Brain microvascular endothelial cell (primary cell): ENCODE results near the gene CCDC54.

Source experiments
- DNase-seq: peaks from one replicate; pipeline ENCODE4 v3.0.0-alpha.2; 2020
- H3K27ac ChIP-seq: fragments of 250-450 bp; sonication (Bioruptor Pico); 2 replicates; pipeline ENCODE4 v1.5.1; 2020; ENCODE audit warnings: mild to moderate bottlenecking, moderate library complexity
- H3K27me3 ChIP-seq: fragments of 250-450 bp; sonication (Bioruptor Pico); replicated peaks from 2 replicates; pipeline ENCODE4 v1.5.1; 2020; ENCODE audit warnings: mild to moderate bottlenecking
- H3K36me3 ChIP-seq: fragments of 250-450 bp; sonication (Bioruptor Pico); replicated peaks from 2 replicates; pipeline ENCODE4 v1.5.1; 2020; ENCODE audit warnings: mild to moderate bottlenecking
- H3K4me3 ChIP-seq: 2 replicates; pipeline ENCODE4 v1.5.1; 2011; ENCODE audit warnings: low read depth, mild to moderate bottlenecking, control low read depth, low read length, moderate library complexity
- in situ Hi-C: cut with HindIII; loops from 2 replicates; pipeline ENCODE4 v1.10.0; 2017; ENCODE audit warnings: low sequenced_read_pairs, low pct_ligation_motif_present
- TF ChIP-seq, protein P1 (sequence below): IDR thresholded peaks from 2 replicates; pipeline ENCODE4 v1.5.1; 2011; ENCODE audit warnings: low read depth, mild to moderate bottlenecking, moderate library complexity, low read length, control low read depth, inconsistent platforms; ENCODE audit errors: missing control alignments

The CCDC54 gene

DNA sequence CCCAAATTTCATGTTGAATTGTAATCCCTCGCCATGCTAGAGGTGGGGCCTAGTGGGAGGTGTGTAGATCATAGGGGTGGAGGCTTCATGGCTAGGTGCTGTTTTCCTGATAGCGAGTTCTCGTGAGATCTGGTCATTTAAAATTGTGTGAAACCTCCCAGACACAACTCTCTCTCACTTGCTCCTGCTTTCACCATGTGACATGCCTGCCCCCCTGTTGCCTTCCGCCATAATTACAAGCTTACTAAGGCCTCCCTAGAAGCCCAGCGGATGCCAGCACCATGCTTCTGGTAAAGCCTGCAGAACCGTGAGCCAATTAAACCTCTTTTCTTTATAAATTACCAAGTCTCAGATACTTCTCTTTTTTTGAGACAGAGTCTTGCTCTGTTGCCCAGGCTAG is 36.0 kb downstream of the CCDC54 start:
- H3K27ac ChIP-seq, result no peak overlapping the region
- no peak overlapping the region for H3K4me3 ChIP-seq
- H3K27me3 ChIP-seq, result no peaks in the 10 kb centered on the region
- no peaks in the 10 kb centered on the region for H3K36me3 ChIP-seq
- DNase-seq, result no peak
- TF ChIP-seq, protein P1, sequence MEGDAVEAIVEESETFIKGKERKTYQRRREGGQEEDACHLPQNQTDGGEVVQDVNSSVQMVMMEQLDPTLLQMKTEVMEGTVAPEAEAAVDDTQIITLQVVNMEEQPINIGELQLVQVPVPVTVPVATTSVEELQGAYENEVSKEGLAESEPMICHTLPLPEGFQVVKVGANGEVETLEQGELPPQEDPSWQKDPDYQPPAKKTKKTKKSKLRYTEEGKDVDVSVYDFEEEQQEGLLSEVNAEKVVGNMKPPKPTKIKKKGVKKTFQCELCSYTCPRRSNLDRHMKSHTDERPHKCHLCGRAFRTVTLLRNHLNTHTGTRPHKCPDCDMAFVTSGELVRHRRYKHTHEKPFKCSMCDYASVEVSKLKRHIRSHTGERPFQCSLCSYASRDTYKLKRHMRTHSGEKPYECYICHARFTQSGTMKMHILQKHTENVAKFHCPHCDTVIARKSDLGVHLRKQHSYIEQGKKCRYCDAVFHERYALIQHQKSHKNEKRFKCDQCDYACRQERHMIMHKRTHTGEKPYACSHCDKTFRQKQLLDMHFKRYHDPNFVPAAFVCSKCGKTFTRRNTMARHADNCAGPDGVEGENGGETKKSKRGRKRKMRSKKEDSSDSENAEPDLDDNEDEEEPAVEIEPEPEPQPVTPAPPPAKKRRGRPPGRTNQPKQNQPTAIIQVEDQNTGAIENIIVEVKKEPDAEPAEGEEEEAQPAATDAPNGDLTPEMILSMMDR, result no peak
- in situ Hi-C loops, result no loop called here

DNA sequence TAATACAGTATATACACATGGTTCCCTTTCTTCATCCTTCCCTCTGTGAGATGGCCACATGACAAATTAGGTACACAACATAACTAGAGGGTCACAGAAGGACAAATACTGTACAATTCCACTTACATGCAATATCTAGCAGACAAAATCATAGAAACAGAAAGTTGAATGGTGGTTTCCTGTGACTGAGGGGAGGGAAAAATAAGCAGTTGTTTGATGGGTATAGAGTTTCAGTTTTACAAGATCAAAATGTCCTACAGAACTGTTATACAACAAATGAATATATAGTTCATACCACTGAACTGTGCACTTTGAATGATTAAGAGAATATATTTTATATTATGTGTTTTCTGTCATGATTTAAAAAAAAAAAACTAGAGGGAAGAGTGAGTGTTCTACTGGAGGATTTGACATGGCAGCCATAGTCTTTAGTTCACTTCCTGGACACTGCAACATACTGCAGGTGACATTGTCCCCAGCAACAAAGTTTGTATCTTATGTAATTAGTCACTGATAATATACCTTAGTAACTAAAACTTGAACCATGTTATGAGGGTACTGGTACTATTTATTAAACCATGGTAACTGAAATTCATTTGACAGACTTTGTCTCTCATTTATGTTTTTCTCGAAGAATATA is 37.2 kb downstream of the CCDC54 start:
- DNase-seq, result no peak
- H3K36me3 ChIP-seq, result no peaks in the 10 kb centered on the region
- no peak overlapping the region for H3K27ac ChIP-seq
- no peaks in the 10 kb centered on the region for H3K27me3 ChIP-seq
- H3K4me3 ChIP-seq, result no peak overlapping the region
- in situ Hi-C loops, result no loop called here
- TF ChIP-seq, protein P1, result no peak

GRCh38 chr3:107416138-107416537 is 38.9 kb downstream of the CCDC54 start:
- TF ChIP-seq, protein P1, result no peak
- peak; percentile 43 for DNase-seq

DNA sequence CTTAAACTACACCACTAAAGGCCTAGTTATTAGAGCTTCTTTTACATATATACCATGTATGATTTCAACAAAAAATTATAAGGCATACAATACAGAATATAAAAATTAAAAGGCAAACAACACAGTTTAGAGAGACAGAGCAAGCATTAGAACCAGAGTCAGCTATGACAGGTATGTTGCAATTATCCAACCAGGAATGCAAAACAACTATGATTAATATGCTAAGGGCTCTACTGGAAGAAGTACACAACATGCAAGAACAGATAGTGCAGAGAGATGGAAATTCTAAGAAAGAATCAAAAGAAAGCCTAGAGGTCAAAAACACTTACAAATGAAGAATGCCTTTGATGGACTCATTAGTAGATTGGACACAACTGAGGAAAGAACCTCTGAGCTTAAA is 39.6 kb downstream of the CCDC54 start:
- Histone ChIP-seq H3K27ac (no peak overlapping the region), H3K27me3 (no peaks in the 10 kb centered on the region), H3K4me3 (no peak overlapping the region), H3K36me3 (no peaks in the 10 kb centered on the region)
- no peak for DNase-seq
- in situ Hi-C loops, result no loop called here
- TF ChIP-seq, protein P1, result no peak

More at GRCh38 chr3:107416138-107416537, 38.9 kb downstream of the CCDC54 start:
- in situ Hi-C loops, result no loop called here
- no peaks in the 10 kb centered on the region for H3K27me3 ChIP-seq
- H3K27ac ChIP-seq, result no peak overlapping the region
- no peak overlapping the region for H3K4me3 ChIP-seq
- H3K36me3 ChIP-seq, result no peaks in the 10 kb centered on the region

GRCh38 chr3:107421170-107421792 is 44.0 kb downstream of the CCDC54 start:
- TF ChIP-seq, protein P1, result peak; percentile 68
- H3K36me3 ChIP-seq, result no peaks in the 10 kb centered on the region
- no peaks in the 10 kb centered on the region for H3K27me3 ChIP-seq
- peak overlapping the region; percentile 29 for H3K4me3 ChIP-seq
- no peak overlapping the region for H3K27ac ChIP-seq
- DNase-seq, result peak; percentile 37
- in situ Hi-C loops, result no loop called here
